MM.1S (cell line): ENCODE results near the gene SPATA21.

Experiments
- DNase-seq: peaks from one replicate; pipeline ENCODE4 v3.0.0-alpha.2; 2015
- H2AFZ ChIP-seq: fragments of 300-600 bp; sonication (generic); 2 replicates; pipeline ENCODE4 v1.6.0; 2016; ENCODE audit warnings: antibody characterized with exemption, low read length
- H3F3A ChIP-seq: fragments of 300-600 bp; sonication (generic); 2 replicates; pipeline ENCODE4 v1.6.1; 2016; ENCODE audit warnings: mild to moderate bottlenecking, antibody characterized with exemption, low read length, moderate library complexity, mixed read lengths; ENCODE audit not compliant: insufficient read depth
- H3K27ac ChIP-seq: fragments of 300-600 bp; sonication (generic); 2 replicates; pipeline ENCODE4 v1.5.1; 2016; ENCODE audit warnings: mild to moderate bottlenecking, low read length
- H3K27me3 ChIP-seq: fragments of 300-600 bp; sonication (generic); replicated peaks from 2 replicates; pipeline ENCODE4 v1.6.0; 2016; ENCODE audit warnings: low read length; ENCODE audit not compliant: insufficient read depth
- H3K36me3 ChIP-seq: fragments of 300-600 bp; sonication (generic); replicated peaks from 2 replicates; pipeline ENCODE4 v1.6.1; 2016; ENCODE audit warnings: mild to moderate bottlenecking, low read length, mixed read lengths; ENCODE audit not compliant: insufficient read depth
- H3K4me1 ChIP-seq: fragments of 300-600 bp; sonication (generic); 2 replicates; pipeline ENCODE4 v1.6.1; 2016; ENCODE audit warnings: low read length, mixed read lengths
- H3K4me2 ChIP-seq: fragments of 300-600 bp; sonication (generic); 2 replicates; pipeline ENCODE4 v1.6.0; 2016; ENCODE audit warnings: low read depth, low read length
- H3K4me3 ChIP-seq: fragments of 300-600 bp; sonication (generic); 2 replicates; pipeline ENCODE4 v1.5.1; 2016; ENCODE audit warnings: low read length, mixed read lengths
- H3K79me2 ChIP-seq: fragments of 300-600 bp; sonication (generic); 2 replicates; pipeline ENCODE4 v1.6.1; 2016; ENCODE audit warnings: mixed run types, low read length, mixed read lengths
- H3K9ac ChIP-seq: fragments of 300-600 bp; sonication (generic); 2 replicates; pipeline ENCODE4 v1.6.1; 2016; ENCODE audit warnings: low read length, mixed read lengths
- H3K9me2 ChIP-seq: fragments of 300-600 bp; sonication (generic); replicated peaks from 2 replicates; pipeline ENCODE4 v1.6.1; 2016; ENCODE audit warnings: mild to moderate bottlenecking, low read length, mixed read lengths; ENCODE audit not compliant: insufficient read depth
- H3K9me3 ChIP-seq: fragments of 300-600 bp; sonication (generic); replicated peaks from 2 replicates; pipeline ENCODE4 v1.6.1; 2016; ENCODE audit warnings: mild to moderate bottlenecking, low read length, mixed read lengths; ENCODE audit not compliant: insufficient read depth
- H4K20me1 ChIP-seq: fragments of 300-600 bp; sonication (generic); 2 replicates; pipeline ENCODE4 v1.6.1; 2016; ENCODE audit warnings: mild to moderate bottlenecking, low read length, moderate library complexity, mixed read lengths; ENCODE audit not compliant: insufficient read depth
- EZH2 ChIP-seq: fragments of 300-600 bp; sonication (generic); optimal IDR thresholded peaks from 2 replicates; pipeline ENCODE3; 2017; ENCODE audit warnings: low read depth, mild to moderate bottlenecking, antibody characterized with exemption, low read length, mixed read lengths
- EZH2phosphoT487 ChIP-seq: fragments of 300-600 bp; sonication (generic); IDR thresholded peaks from 2 replicates; pipeline ENCODE4 v1.6.1; 2018; ENCODE audit warnings: antibody characterized with exemption, low read length
- TF ChIP-seq, protein P1 (sequence below): fragments of 300-600 bp; sonication (generic); IDR thresholded peaks from 2 replicates; pipeline ENCODE4 v1.5.1; 2016; ENCODE audit warnings: antibody characterized with exemption, low read length, mixed read lengths

The SPATA21 gene

DNA sequence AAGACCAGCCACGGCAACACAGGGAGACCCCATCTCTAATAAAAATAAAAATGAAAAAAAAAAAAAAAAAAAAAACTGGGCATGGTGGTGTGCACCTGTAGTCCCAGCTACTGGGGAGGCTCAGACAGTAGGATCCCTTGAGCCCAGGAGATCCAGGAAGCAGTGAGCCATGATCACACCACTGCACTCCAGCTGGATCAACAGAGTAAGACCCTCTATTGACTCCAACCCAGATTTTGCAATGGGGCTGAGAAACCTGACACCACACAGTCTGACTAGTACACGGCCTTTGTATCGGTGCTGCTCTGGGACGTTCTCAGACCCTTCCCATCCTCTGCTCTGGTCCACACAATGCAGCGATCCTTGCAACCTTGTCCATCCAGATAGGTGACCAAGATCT lies 31.8 kb downstream of the SPATA21 start:
- no peak overlapping the region for H3K9ac ChIP-seq
- H2AFZ ChIP-seq = no peak overlapping the region
- TF ChIP-seq EZH2 (no peak), EZH2phosphoT487 (no peak)
- TF ChIP-seq, protein P1, sequence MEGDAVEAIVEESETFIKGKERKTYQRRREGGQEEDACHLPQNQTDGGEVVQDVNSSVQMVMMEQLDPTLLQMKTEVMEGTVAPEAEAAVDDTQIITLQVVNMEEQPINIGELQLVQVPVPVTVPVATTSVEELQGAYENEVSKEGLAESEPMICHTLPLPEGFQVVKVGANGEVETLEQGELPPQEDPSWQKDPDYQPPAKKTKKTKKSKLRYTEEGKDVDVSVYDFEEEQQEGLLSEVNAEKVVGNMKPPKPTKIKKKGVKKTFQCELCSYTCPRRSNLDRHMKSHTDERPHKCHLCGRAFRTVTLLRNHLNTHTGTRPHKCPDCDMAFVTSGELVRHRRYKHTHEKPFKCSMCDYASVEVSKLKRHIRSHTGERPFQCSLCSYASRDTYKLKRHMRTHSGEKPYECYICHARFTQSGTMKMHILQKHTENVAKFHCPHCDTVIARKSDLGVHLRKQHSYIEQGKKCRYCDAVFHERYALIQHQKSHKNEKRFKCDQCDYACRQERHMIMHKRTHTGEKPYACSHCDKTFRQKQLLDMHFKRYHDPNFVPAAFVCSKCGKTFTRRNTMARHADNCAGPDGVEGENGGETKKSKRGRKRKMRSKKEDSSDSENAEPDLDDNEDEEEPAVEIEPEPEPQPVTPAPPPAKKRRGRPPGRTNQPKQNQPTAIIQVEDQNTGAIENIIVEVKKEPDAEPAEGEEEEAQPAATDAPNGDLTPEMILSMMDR = no peak
- H3K27ac ChIP-seq = no peak overlapping the region
- no peak overlapping the region for H3K4me2 ChIP-seq
- no peak overlapping the region for H3K4me3 ChIP-seq
- H3K79me2 ChIP-seq = no peaks in the 10 kb centered on the region
- no peaks in the 10 kb centered on the region for H3K9me2 ChIP-seq
- H4K20me1 ChIP-seq = no peaks in the 10 kb centered on the region
- H3K9me3 ChIP-seq = no peaks in the 10 kb centered on the region
- H3K27me3 ChIP-seq = peaks cover 11% of the 10 kb centered on the region
- H3F3A ChIP-seq = no peaks in the 10 kb centered on the region
- no peaks in the 10 kb centered on the region for H3K36me3 ChIP-seq
- no peak for DNase-seq
- no peaks in the 10 kb centered on the region for H3K4me1 ChIP-seq

DNA sequence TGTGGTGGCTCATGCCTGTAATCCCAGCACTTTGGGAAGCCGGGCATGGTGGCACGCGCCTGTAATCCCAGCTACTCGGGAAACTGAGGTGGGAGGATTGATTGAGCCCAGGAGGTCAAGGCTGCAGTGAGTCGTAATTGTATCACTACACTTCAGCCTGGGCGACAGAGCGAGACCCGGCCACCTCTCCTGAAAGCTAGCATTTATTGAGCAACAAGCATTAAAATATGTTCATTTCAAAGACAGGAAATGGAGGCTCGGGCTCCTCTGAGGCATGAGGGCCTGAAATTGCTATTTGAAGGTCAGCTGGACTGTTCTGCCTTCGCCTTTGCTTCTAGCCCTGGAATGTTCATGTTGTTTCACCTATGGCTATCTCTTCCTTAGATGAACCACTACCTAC lies 34.5 kb downstream of the SPATA21 start:
- no peak overlapping the region for H3K4me3 ChIP-seq
- H3K9me2 ChIP-seq = no peaks in the 10 kb centered on the region
- no peak overlapping the region for H3K4me2 ChIP-seq
- no peaks in the 10 kb centered on the region for H3K36me3 ChIP-seq
- no peaks in the 10 kb centered on the region for H4K20me1 ChIP-seq
- no peaks in the 10 kb centered on the region; the same call in 1 of the 2 replicates for H3K27me3 ChIP-seq
- TF ChIP-seq, protein P1 = no peak
- TF ChIP-seq EZH2 = no peak
- H3K27ac ChIP-seq = no peak overlapping the region
- H3K4me1 ChIP-seq = no peaks in the 10 kb centered on the region
- no peaks in the 10 kb centered on the region for H3K79me2 ChIP-seq
- H3F3A ChIP-seq = no peaks in the 10 kb centered on the region
- DNase-seq = no peak
- H2AFZ ChIP-seq = no peak overlapping the region
- H3K9me3 ChIP-seq = no peaks in the 10 kb centered on the region
- no peak overlapping the region for H3K9ac ChIP-seq

DNA sequence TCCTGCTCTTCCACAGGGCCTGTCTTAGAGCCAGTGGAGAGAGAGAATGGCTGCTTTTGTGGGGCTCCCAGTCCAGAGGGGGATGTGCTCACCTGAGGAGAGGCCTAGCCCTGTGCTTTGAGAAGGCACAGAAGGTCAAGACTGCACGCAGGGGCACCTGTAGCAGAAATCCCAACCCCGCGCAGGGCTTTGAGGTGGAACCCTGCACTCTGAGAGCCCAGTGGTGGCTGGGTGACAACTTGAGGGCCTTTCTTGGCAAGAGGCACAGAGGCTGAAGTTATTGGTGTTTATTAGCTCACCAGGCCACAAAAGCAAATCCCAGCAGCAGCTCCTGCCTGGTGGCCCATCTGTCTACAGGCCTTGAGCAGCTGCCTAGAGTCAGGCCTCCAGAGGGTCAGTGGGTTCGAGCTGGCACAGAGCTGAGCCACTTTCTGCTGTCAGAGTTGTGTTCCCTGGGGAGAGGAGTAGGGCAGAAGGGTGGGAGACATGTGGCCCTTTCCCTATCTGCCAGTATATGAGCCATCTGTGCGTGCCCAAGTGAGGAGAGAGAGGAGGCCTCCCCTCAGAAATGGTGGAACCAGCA lies 38.8 kb downstream of the SPATA21 start:
- peaks cover 10% of the 10 kb centered on the region for H3K79me2 ChIP-seq
- TF ChIP-seq EZH2phosphoT487 (no peak), EZH2 (no peak)
- TF ChIP-seq, protein P1 = no peak
- H3K4me2 ChIP-seq = no peak overlapping the region
- H3F3A ChIP-seq = no peaks in the 10 kb centered on the region
- no peak overlapping the region for H3K4me3 ChIP-seq
- no peak overlapping the region for H3K9ac ChIP-seq
- no peaks in the 10 kb centered on the region for H3K27me3 ChIP-seq
- no peaks in the 10 kb centered on the region for H3K4me1 ChIP-seq
- no peaks in the 10 kb centered on the region for H3K9me3 ChIP-seq
- DNase-seq = no peak
- no peak overlapping the region for H3K27ac ChIP-seq
- 0 out of 2 replicates have a peak, but pooled peaks cover 3% of the 10 kb centered on the region for H3K36me3 ChIP-seq
- 0 out of 2 replicates have a peak, but pooled peaks cover 5% of the 10 kb centered on the region for H4K20me1 ChIP-seq
- H3K9me2 ChIP-seq = no peaks in the 10 kb centered on the region
- no peak overlapping the region for H2AFZ ChIP-seq
